CD4-positive, alpha-beta memory T cell (primary cell): ENCODE results near the gene PRDM10. TPM values are rescaled to one million over a fixed set of nuclear protein-coding genes. Genes with fewer than 3 reads are reported as not detected.
A peak's percentile ranks its signal among the peaks of the same experiment; 100 is the strongest.

Experiments used
- CTCF ChIA-PET: fragments of 350-600 bp; sonication (Branson Sonifier 250); formaldehyde crosslinking; loops from one replicate; lab custom pipeline; 2021; ENCODE audit warnings: inconsistent platforms; ENCODE audit not compliant: partially characterized antibody; lab: Charles Lee
- POLR2A ChIA-PET: fragments of 350-600 bp; sonication (Branson Sonifier 250); formaldehyde crosslinking; loops from one replicate; lab custom pipeline; 2021; ENCODE audit not compliant: partially characterized antibody; lab: Charles Lee
- DNase-seq, 5 donors: peaks; one replicate each; pipeline versions ENCODE4 v3.0.0 to v3.0.0-alpha.2; 2020 to 2022; ENCODE audit warnings: mixed read lengths in 1 of 5
- H3K27ac ChIP-seq: one replicate; pipeline ENCODE4 v1.7.0; 2013; ENCODE audit warnings: low read depth, low read length
- H3K27me3 ChIP-seq: 2 replicates; pipeline ENCODE4 v1.7.0; 2013; ENCODE audit warnings: mild to moderate bottlenecking, low read length, moderate library complexity; ENCODE audit not compliant: insufficient read depth
- H3K36me3 ChIP-seq: 2 replicates; pipeline ENCODE4 v1.7.0; 2013; ENCODE audit warnings: mild to moderate bottlenecking, low read length, moderate library complexity; ENCODE audit not compliant: insufficient read depth
- H3K4me1 ChIP-seq: 2 replicates; pipeline ENCODE4 v1.7.0; 2013; ENCODE audit warnings: mild to moderate bottlenecking, low read length, moderate library complexity; ENCODE audit not compliant: insufficient read depth
- H3K4me3 ChIP-seq, 2 donors: one replicate each; pipeline ENCODE4 v1.7.0; 2013; ENCODE audit warnings: low read length in 2 of 2, mild to moderate bottlenecking in 1 of 2
- H3K9me3 ChIP-seq, 2 donors: one replicate each; pipeline ENCODE4 v1.7.0; 2013; ENCODE audit warnings: low read length in 2 of 2, control low read depth in 1 of 2; ENCODE audit not compliant: control insufficient read depth in 1 of 2
- H3K27ac Mint-ChIP-seq, 7 donors: one replicate each; pipeline ENCODE4 v1.8.0; 2020 to 2021; ENCODE audit warnings: mixed read lengths in 7 of 7, mild to moderate bottlenecking in 6 of 7, inconsistent platforms in 3 of 7, moderate library complexity in 3 of 7
- H3K27me3 Mint-ChIP-seq, 2 donors: one replicate each; pipeline ENCODE4 v1.8.0; 2020 to 2021; ENCODE audit warnings: mixed read lengths in 2 of 2
- H3K36me3 Mint-ChIP-seq, 2 donors: one replicate each; pipeline ENCODE4 v1.8.0; 2020 to 2021; ENCODE audit warnings: mixed read lengths in 2 of 2, inconsistent platforms in 1 of 2, mild to moderate bottlenecking in 1 of 2
- H3K4me1 Mint-ChIP-seq, 4 donors: one replicate each; pipeline ENCODE4 v1.8.0; 2020 to 2021; ENCODE audit warnings: mixed read lengths in 4 of 4, mild to moderate bottlenecking in 1 of 4
- H3K4me3 Mint-ChIP-seq, 8 donors: one replicate each; pipeline ENCODE4 v1.8.0; 2020 to 2021; ENCODE audit warnings: mixed read lengths in 8 of 8, mild to moderate bottlenecking in 7 of 8, moderate library complexity in 6 of 8, inconsistent platforms in 3 of 8
- H3K9me3 Mint-ChIP-seq, 8 donors: one replicate each; pipeline ENCODE4 v1.8.0; 2020 to 2021; ENCODE audit warnings: mixed read lengths in 8 of 8, mild to moderate bottlenecking in 5 of 8, inconsistent platforms in 3 of 8, moderate library complexity in 1 of 8
- intact Hi-C: fragments of 100-400 bp; cut with micrococcal nuclease; formaldehyde crosslinking; loops from one replicate; pipeline ENCODE4 v1.15.1; 2023
- polyA plus RNA-seq, 2 donors: library from polyadenylated mRNA; unstranded; fragments of 300-500 nt; fragmentation: Illumina TruSeq; gene quantifications; one replicate each; pipeline ENCODE4 v1.2.3, GENCODE V29; 2021
- total RNA-seq, 2 experiments: library from RNA; stranded (reverse); gene quantifications; one replicate each; pipeline ENCODE4 v1.2.3, GENCODE V29; 2021

PRDM10 gene
- total and polyA plus RNA-seq, 4 experiments from 2014 or later = 1.3 to 13.0 (median 7.8) TPM

DNA sequence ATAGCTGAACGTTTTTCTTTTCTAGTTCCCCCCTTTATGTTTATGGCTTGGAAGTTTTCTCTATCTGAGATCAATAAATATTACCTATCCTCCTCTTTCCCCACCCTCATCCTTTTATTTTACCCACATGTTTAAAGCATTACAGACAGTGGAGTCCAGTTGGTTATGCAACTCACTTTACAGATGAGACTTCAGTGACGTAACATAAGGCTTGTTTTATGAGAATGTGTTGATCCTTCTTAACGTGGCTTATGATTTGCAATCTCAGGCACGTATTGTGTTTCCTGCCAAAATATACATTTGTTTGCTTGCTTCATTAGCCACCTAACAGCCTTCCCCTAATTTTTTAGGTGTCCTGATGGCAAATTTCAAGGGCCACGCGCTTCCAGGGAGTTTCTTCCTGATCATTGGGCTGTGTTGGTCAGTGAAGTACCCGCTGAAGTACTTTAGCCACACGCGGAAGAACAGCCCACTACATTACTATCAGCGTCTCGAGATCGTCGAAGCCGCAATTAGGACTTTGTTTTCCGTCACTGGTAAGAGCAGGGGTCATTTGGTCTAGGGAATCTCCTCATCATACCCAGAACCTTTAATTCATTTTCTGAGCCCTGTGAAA lies 150.4 kb downstream of the PRDM10 start:
- Histone ChIP-seq H3K36me3 (no peaks in the 10 kb centered on the region), H3K4me1 (peaks cover 32% of the 10 kb centered on the region), H3K9me3 (no peaks in the 10 kb centered on the region), H3K4me3 (no peak overlapping the region), H3K27ac (no peak overlapping the region), H3K27me3 (no peaks in the 10 kb centered on the region)
- no peak for DNase-seq
- Mint-ChIP-seq H3K36me3 (peaks cover 0 to 4% of the 10 kb centered on the region in 2 donors), H3K4me1 (peaks cover 32 to 54% (median 39%) of the 10 kb centered on the region in 4 donors), H3K4me3 (peak overlapping the region in 3 of 8 donors; percentile 7 to 15 (median 14)), H3K27me3 (no peaks in the 10 kb centered on the region), H3K27ac (peak overlapping the region; percentile 94 to 100 (median 99)), H3K9me3 (no peaks in the 10 kb centered on the region)
- ChIA-PET POLR2A (interaction anchor here (0.7 to 5.9 kb wide), 7 partner anchors 8 to 151 kb away, joined by 3 to 108 read pairs (median 19); partner anchors contain the start of genes PRDM10 and TMEM45B), CTCF (no interaction called here)
- intact Hi-C loops = loop anchor here (5.0 kb wide), 1 partner anchor 65 kb away; no protein-coding TSS in a partner anchor

Other genes with a start within 250 kb of the PRDM10 start
- 10 to 100 TPM; 30.8 to 34.4 TPM for gene TMEM45B, start 187.0 kb downstream of the PRDM10 start, total RNA-seq
- gene TMEM45B, start 187.0 kb downstream of the PRDM10 start, polyA plus RNA-seq = 10 to 100 TPM; 14.0 to 21.2 TPM
- 10 to 100 TPM; 91.9 to 94.9 TPM for gene NFRKB, start 107.3 kb downstream of the PRDM10 start, total RNA-seq
- gene NFRKB, start 107.3 kb downstream of the PRDM10 start, polyA plus RNA-seq = 10 to 100 TPM; 18.1 to 34.5 TPM
- 10 to 100 TPM; 58.7 to 65.3 TPM for gene APLP2, start 67.1 kb upstream of the PRDM10 start, total RNA-seq
- gene APLP2, start 67.1 kb upstream of the PRDM10 start, polyA plus RNA-seq = 10 to 100 TPM; 33.0 to 42.0 TPM
- gene ST14, start 156.9 kb upstream of the PRDM10 start, total RNA-seq = under 1 TPM; 0.72 to 0.79 TPM
- gene ST14, start 156.9 kb upstream of the PRDM10 start, polyA plus RNA-seq = under 1 TPM in 1 of 2 donors, not detected in 1; 0.47 TPM